Body of pancreas (tissue), 4 donors: ENCODE data around the gene LETMD1. TPM values are rescaled to one million over a fixed set of nuclear protein-coding genes. Genes with fewer than 3 reads are reported as not detected.

Experiments
- ATAC-seq: fragments of 150-250 bp; one replicate; pipeline ENCODE4 v1.9.1; 2016
- DNase-seq, 4 donors: peaks; one replicate each; pipeline ENCODE4 v3.0.0-alpha.2; 2019
- H3K27ac ChIP-seq, 4 donors: fragments of 200-600 bp; sonication (generic); 1 replicate in 3 of 4; 2 replicates in 1 of 4; pipeline versions ENCODE4 v1.5.1 to v1.6.1; 2016 to 2019; ENCODE audit warnings: mild to moderate bottlenecking in 1 of 4, mixed read lengths in 1 of 4, moderate library complexity in 1 of 4
- H3K27me3 ChIP-seq, 2 donors: fragments of 200-600 bp; sonication (generic); one replicate each; pipeline ENCODE4 v1.6.0; 2016; ENCODE audit warnings: mild to moderate bottlenecking in 1 of 2
- H3K36me3 ChIP-seq, 2 donors: fragments of 200-600 bp; sonication (generic); replicated peaks in 1 of 2; 2 replicates each; pipeline ENCODE4 v1.5.1; 2016; ENCODE audit warnings: low read depth in 2 of 2; ENCODE audit not compliant: insufficient read depth in 1 of 2
- H3K4me1 ChIP-seq: fragments of 200-600 bp; sonication (generic); one replicate; pipeline ENCODE4 v1.6.0; 2016
- H3K4me3 ChIP-seq, 2 donors: fragments of 200-600 bp; sonication (generic); 1 replicate in 1 of 2; 2 replicates in 1 of 2; pipeline ENCODE4 v1.5.1; 2016 to 2019
- H3K9me3 ChIP-seq, 3 donors: fragments of 200-600 bp; sonication (generic); 1 replicate in 2 of 3; 2 replicates in 1 of 3; pipeline ENCODE4 v1.5.1; 2016
- POLR2A ChIP-seq, 3 donors: fragments of 450-650 bp; IDR thresholded peaks; one replicate each; pipeline ENCODE4 v1.6.1; 2016; ENCODE audit warnings: antibody characterized with exemption in 3 of 3, mild to moderate bottlenecking in 2 of 3
- WGBS, 2 donors: methylation state at CpG; one replicate each; pipeline ENCODE4 v1.1.5; 2017; 5-methylcytosine and 5-hydroxymethylcytosine counted together
- intact Hi-C: fragments of 100-400 bp; cut with DNase I; formaldehyde crosslinking; loops from one replicate; pipeline ENCODE4 v1.15.1; 2023
- total RNA-seq, 2 donors: library from RNA; depleted of rRNA; stranded (reverse); fragments of >200 nt; gene quantifications; one replicate each; pipeline ENCODE4 v1.1.0, GENCODE V29; 2016
- TF ChIP-seq, protein P1 (sequence below), 7 experiments: fragments of 450-650 bp in 4 of 7; fragments of 200-600 bp in 3 of 7; sonication (generic) in 3 of 7; IDR thresholded peaks; one replicate each; pipeline ENCODE4 v1.5.1; 2016 to 2019; ENCODE audit warnings: antibody characterized with exemption in 7 of 7

The LETMD1 gene
- total RNA-seq, 2 donors from 2014 or later, result 57.4 to 71.6 TPM

DNA sequence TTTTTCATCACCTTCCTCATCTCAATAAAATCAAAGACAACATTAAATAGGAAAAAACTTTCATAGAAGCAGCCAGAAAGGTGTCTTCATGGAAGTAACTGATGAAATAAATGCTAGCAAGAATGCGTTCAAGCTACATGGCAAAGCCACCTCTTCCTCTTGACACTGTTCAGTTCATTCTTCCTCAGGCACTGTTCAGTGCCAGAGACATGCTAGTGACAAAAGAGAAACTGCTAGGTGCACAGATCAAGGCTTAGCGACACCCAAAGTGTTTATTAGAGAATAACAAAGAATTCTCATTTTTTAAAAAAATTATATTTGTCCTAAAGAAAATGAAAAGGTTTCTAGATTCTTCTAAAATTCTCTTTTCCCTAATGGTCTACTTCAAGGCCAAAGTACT is 29.2 kb upstream of the LETMD1 start:
- Histone ChIP-seq H3K36me3 (no peaks in the 10 kb centered on the region), H3K9me3 (no peaks in the 10 kb centered on the region), H3K27ac (no peak overlapping the region), H3K4me1 (peaks cover 46% of the 10 kb centered on the region), H3K27me3 (no peaks in the 10 kb centered on the region), H3K4me3 (no peak overlapping the region)
- ATAC-seq (no peak), DNase-seq (no peak)
- TF ChIP-seq, protein P1, sequence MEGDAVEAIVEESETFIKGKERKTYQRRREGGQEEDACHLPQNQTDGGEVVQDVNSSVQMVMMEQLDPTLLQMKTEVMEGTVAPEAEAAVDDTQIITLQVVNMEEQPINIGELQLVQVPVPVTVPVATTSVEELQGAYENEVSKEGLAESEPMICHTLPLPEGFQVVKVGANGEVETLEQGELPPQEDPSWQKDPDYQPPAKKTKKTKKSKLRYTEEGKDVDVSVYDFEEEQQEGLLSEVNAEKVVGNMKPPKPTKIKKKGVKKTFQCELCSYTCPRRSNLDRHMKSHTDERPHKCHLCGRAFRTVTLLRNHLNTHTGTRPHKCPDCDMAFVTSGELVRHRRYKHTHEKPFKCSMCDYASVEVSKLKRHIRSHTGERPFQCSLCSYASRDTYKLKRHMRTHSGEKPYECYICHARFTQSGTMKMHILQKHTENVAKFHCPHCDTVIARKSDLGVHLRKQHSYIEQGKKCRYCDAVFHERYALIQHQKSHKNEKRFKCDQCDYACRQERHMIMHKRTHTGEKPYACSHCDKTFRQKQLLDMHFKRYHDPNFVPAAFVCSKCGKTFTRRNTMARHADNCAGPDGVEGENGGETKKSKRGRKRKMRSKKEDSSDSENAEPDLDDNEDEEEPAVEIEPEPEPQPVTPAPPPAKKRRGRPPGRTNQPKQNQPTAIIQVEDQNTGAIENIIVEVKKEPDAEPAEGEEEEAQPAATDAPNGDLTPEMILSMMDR (IDR thresholded peaks at IDR 0.05), result no peak
- TF ChIP-seq POLR2A (IDR thresholded peaks at IDR 0.05), result no peak
- WGBS, 2 donors, result 85 to 91% methylated on average over 2 of the region's 2 CpGs
- intact Hi-C loops, result no loop called here

DNA sequence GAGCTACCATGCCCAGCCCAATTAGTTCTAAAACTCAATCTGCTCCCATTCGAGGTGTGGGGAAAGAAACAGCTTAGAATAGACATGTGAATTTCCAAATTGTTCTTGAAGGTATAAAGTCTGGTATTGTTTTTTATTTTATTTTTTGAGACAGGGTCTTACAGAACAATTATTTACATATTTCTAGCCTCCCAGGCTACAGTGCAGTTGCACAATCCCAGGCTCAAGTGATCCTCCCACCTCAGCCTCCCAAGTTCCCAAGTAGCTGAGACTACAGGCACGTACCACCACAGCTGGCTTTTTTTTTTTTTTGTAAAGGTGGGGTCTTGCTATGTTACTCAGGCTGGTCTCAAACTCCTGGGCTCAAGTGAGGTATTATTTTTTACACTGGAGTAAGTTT is 28.2 kb upstream of the LETMD1 start:
- Histone ChIP-seq H3K27ac (no peak overlapping the region), H3K36me3 (no peaks in the 10 kb centered on the region), H3K4me1 (peaks cover 48% of the 10 kb centered on the region), H3K4me3 (no peak overlapping the region), H3K9me3 (no peaks in the 10 kb centered on the region), H3K27me3 (no peaks in the 10 kb centered on the region)
- intact Hi-C loops, result no loop called here
- DNase-seq (no peak), ATAC-seq (no peak)
- TF ChIP-seq POLR2A (IDR thresholded peaks at IDR 0.05), result no peak
- 78 to 81% methylated on average over 2 of the region's 2 CpGs for WGBS, 2 donors

DNA sequence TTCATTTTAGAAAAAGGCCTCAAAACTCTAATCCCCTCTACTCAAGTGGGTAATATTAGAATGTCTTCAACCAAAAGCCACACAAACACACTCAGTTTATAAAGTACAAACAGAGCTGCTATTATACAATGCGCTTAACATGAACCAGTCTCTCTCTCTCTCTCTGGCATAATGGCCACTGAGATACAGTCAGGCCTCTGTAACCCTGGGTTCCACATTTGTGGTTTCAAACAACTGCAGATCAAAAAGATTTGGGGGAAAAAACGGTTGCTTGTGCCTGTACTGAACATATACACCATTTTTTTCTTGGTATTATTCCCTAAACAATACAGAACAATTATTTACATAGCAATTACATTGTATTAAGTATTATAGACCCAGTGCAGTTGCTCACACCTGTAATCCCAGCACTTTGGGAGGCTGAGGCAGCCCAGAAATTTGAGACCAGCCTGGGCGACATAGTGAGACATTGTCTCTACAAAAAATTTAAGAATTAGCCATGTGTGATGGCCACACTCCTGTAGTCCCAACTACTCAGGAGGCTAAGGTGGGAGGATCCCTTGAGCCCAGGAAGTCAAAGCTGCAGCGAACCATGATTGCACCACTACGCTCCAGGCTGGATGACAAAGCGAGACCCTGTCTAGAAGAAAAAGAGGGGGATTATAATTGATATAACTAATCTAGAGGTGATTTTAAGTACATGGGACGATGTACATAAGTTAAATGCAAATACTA is 27.5 kb upstream of the LETMD1 start:
- no peak overlapping the region for H3K27ac ChIP-seq

DNA sequence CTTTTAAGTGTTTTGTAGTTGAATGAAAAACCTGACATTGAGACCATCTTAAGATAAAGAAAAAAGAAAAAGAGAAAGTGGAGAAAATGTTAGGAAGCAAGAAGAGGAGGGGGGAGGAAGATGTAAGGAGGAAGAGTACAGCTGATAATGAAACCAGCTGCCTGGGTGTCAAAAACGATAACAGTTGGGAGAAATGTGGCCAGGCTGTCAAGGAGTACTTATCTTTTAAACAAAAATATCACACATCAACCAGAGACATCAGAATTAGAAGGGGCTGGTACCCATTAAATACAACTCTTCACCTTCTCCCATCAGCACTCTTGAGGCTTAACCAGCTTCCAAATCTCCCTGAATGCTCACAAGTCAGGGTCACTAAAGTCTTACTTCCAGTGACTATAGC is 26.4 kb upstream of the LETMD1 start:
- ATAC-seq, result no peak
- Histone ChIP-seq H3K9me3 (no peaks in the 10 kb centered on the region), H3K27ac (peak overlapping the region in 2 of 4 donors; percentile 7 to 96), H3K36me3 (no peaks in the 10 kb centered on the region), H3K4me3 (no peak overlapping the region), H3K4me1 (peaks cover 59% of the 10 kb centered on the region), H3K27me3 (no peaks in the 10 kb centered on the region)
- 9 to 14% methylated on average over 1 of the region's 1 CpG for WGBS, 2 donors
- DNase-seq, result no peak
- TF ChIP-seq, protein P1 (IDR thresholded peaks at IDR 0.05), result no peak
- no peak for TF ChIP-seq POLR2A (IDR thresholded peaks at IDR 0.05)
- intact Hi-C loops, result no loop called here

More for the DNA sequence above, 27.5 kb upstream of the LETMD1 start:
- ATAC-seq, result no peak
- Histone ChIP-seq H3K9me3 (no peaks in the 10 kb centered on the region), H3K4me3 (no peak overlapping the region), H3K36me3 (no peaks in the 10 kb centered on the region), H3K27me3 (no peaks in the 10 kb centered on the region), H3K4me1 (peaks cover 54% of the 10 kb centered on the region)
- DNase-seq, result no peak
- TF ChIP-seq POLR2A (IDR thresholded peaks at IDR 0.05), result no peak
- TF ChIP-seq, protein P1 (IDR thresholded peaks at IDR 0.05), result no peak
- intact Hi-C loops, result no loop called here
- WGBS, 2 donors, result 83 to 87% methylated on average over 7 of the region's 7 CpGs

DNA sequence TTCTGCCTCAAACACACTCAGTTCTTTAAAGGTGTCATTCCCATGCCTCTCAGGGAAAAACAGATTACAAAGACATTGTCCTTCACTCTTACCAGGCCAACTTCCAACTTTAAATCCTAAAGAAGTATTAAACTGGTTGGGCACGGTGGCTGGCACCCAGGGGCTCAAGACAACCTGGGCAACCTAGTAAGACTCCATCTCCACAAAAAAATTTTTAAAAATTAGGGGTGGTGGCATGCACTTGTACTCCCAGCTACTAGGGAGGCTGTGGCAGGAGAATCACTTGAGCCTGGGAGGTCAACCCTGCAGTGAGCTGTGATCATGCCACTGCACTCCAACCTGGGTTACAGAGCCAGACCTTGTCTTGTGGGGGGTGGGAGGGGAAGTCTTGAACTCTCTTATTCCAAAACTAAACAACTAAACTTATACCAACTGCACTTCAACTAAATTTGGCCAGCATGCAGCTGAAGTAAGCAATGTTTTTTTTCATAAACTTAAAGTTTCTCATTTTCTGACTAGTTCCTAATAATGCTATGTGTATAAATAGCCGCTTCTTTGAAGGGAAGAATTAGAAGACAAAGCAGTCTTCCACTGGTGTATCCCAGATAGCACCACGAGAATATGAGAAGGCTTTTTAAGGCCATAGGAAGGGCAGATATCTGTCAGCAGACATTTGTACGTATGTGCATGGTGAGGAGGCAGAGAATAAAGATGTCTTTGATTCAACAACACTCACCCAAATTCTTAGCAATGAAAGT is 24.3 kb upstream of the LETMD1 start:
- intact Hi-C loops, result no loop called here
- Histone ChIP-seq H3K27ac (peak overlapping the region; percentile 96 to 99 (median 96)), H3K4me3 (no peak overlapping the region), H3K4me1 (peaks cover 56% of the 10 kb centered on the region), H3K36me3 (no peaks in the 10 kb centered on the region), H3K9me3 (no peaks in the 10 kb centered on the region), H3K27me3 (no peaks in the 10 kb centered on the region)
- TF ChIP-seq, protein P1 (IDR thresholded peaks at IDR 0.05), result no peak
- no peak for TF ChIP-seq POLR2A (IDR thresholded peaks at IDR 0.05)
- WGBS, 2 donors, result 29% methylated on average over 4 of the region's 4 CpGs
- ATAC-seq (no peak), DNase-seq (no peak)
